AG10803 (cell line): ENCODE measurements around the gene MEX3D.
"Not testable (repeated sequence)": the region's sequence is repeated elsewhere in the genome, so short reads cannot be mapped to it uniquely, and the experiment has no call there.

Experiments
- DNase-seq: peaks from one replicate; pipeline ENCODE4 v3.0.0; 2010; ENCODE audit warnings: low read depth
- H3K4me3 ChIP-seq: 2 replicates; pipeline ENCODE4 v1.5.1; 2011; ENCODE audit warnings: mild to moderate bottlenecking, low read length, control low read depth
- TF ChIP-seq, protein P1 (sequence below): conservative IDR thresholded peaks from 2 replicates; pipeline ENCODE4 v1.5.1; 2011; ENCODE audit warnings: mild to moderate bottlenecking, low read length, control low read depth, inconsistent platforms

MEX3D gene

DNA sequence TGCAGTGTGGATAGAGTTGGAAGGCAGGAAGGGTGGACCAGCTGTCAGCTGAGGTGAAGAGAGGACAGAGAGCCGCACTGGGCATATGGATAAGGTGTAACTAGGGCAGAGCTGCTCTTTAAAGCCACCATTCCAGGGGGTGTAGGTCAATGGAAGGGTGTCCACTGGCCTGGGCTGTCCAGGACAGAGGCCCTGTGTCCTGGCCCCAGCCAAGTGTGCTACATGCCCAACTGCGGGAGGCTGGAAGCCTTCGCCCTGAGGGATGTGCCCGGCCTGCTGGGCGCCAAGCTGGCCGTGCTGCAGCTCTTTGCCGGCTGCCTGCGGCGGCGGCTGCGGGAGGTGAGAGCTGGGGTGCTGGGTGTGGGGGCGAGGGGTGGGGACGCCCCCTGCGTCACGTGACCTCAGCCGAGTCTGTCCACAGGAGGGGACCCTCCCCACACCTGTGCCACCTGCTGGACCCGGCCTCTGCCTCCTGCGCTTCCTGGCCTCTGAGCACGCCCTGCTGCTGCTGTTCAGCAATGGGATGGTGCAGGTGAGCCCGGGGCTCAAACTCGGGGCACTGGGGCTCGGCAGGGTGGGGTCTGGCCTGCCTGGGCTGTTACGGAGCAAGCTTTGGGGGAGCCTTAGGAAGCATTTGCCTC, 34.5 kb downstream of the MEX3D start:
- H3K4me3 ChIP-seq: no peak overlapping the region
- DNase-seq: no peak
- TF ChIP-seq, protein P1, sequence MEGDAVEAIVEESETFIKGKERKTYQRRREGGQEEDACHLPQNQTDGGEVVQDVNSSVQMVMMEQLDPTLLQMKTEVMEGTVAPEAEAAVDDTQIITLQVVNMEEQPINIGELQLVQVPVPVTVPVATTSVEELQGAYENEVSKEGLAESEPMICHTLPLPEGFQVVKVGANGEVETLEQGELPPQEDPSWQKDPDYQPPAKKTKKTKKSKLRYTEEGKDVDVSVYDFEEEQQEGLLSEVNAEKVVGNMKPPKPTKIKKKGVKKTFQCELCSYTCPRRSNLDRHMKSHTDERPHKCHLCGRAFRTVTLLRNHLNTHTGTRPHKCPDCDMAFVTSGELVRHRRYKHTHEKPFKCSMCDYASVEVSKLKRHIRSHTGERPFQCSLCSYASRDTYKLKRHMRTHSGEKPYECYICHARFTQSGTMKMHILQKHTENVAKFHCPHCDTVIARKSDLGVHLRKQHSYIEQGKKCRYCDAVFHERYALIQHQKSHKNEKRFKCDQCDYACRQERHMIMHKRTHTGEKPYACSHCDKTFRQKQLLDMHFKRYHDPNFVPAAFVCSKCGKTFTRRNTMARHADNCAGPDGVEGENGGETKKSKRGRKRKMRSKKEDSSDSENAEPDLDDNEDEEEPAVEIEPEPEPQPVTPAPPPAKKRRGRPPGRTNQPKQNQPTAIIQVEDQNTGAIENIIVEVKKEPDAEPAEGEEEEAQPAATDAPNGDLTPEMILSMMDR: no peak

DNA sequence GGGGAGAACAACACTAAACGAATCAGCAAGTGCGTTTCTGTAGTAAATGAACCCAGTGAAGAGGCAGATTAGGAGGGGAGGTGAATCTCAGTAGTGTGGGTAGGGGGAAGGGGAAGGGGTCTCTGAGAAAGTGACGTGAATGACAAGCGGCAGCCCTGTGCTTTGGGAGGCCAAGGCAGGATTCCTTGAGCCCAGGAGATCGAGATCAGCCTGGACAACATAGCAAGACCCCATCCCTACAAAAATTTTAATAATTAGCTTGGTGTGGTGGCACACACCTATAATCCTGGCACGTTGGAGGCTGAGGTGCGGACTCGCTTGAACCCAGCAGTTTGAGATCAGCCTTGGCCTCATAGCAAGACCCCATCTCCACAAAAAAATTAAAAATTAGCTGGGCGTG, 36.1 kb downstream of the MEX3D start:
- DNase-seq: no peak

DNA sequence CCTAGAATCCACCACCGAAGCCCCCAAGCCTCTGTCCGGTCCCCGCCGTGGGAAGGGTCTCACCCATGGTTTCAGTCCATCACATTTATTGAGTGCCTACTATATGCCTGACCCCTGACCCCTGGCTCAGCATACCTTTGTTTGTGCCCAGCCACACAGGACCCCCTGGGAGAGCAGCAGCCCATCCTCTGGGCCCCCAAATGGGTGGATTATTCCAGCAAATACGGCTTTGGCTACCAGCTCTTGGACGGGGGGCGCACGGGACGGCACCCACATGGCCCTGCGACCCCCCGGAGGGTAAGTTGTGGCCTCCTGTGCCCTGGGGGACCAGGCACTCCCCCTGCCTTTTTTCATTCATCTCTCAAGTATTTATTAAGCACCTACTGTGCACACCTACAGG, 36.5 kb downstream of the MEX3D start:
- DNase-seq: no peak
- no peak overlapping the region for H3K4me3 ChIP-seq
- TF ChIP-seq, protein P1: no peak

More for the DNA sequence above, 36.1 kb downstream of the MEX3D start:
- H3K4me3 ChIP-seq: no peak overlapping the region
- TF ChIP-seq, protein P1: no peak

DNA sequence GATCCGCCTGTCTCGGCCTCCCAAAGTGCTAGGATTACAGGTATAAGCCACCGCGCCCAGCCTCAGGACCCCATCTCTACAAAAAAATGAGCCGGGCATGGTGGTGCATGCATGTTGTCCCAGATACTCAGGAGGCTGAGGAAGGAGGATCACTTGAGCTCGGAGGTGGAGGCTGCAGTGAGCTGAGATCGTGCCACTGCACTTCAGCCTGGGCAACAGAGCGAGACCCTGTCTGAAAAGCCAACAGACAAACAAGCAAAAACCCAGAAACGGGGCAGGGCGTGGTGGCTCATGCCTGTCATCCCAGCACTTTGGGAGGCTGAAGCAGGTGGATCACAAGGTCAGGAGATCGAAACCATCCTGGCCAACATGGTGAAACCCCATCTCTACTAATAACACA, 37.3 kb downstream of the MEX3D start:
- not testable (repeated sequence) for H3K4me3 ChIP-seq, DNase-seq

DNA sequence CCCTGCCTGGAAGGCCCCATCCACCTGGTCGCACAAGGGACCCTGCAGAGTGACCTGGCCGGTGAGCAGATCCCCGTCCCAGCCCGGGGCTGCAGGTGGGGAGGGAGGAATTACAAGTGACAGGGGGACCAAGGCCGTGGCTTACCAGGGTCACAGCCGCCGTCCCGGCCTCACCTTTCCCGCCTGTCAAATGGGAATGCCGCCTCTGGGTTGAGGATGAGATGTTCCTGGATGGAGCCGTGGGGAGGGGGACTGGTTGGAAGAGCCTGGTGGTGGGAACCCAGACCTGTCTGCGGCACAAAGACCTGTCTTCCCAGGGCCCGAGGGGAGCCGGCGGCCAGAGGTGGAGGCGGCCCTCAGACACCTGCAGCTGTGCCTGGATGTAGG, 38.7 kb downstream of the MEX3D start:
- DNase-seq: no peak
- TF ChIP-seq, protein P1: no peak

DNA sequence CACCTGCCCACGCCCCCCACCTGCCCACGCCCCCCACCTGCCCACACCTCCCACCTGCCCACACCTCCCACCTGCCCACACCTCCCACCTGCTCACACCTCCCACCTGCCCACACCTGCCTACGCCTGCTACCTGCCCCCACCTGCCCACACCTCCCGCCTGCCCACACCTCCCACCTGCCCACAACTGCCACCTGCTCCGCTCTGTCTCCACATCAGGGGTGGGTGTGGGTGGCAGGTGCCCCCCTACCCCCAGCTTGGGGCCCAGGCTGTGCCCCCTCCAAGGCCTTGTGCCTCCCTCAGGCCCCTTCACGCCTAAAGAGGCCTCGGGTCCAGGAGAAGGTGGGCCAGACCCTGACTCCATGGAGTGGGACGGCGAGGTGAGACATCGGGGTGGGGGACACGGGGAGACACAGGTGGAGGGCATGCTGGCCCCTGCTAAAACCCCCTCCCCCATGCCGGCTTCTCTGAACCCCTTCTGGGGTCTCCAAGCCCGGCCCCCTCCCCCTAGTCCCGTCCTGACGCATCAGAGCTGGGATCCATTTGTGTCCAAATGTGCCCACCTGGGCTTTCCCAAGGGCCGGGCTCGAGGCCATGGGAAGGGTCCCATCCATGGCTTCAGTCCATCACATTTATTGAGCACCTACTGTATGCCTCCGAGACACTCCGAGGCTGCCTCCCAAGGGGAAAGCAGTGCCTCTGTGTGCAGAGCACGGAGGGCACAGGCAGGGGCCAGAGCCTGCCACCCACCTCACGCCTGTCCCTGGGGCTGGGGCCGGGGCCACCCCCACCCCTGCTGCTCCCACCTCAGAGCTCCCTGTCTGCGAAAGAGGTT, 39.3 kb downstream of the MEX3D start:
- TF ChIP-seq, protein P1: no peak
- DNase-seq: no peak
- no peak overlapping the region for H3K4me3 ChIP-seq

More for the DNA sequence above, 38.7 kb downstream of the MEX3D start:
- no peak overlapping the region for H3K4me3 ChIP-seq

DNA sequence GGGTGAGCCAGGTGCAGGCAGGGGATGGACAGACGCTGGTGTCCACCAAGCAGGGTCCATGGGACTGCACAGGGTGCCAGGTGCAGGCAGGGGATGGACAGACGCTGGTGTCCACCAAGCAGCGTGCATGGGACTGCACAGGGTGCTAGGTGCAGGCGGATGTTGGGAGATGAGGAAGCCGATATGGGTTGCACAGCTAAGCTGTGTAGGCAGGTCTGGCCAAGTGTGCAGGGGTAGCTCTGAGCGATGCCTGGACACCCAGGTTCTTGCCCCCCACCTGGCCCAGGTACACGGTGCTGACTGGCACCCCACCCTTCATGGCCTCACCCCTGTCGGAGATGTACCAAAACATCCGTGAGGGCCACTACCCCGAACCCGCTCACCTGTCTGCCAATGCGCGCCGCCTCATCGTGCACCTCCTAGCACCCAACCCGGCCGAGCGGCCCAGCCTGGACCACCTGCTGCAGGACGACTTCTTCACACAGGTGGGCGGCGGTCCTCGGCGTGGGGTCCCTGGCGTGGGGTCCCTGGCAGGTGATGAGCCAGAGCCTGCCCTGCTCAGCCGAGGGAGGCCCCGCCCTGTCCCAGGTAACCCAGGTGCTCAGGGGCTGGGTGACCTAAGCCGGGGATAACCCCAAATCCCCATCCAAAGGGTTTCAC, 40.3 kb downstream of the MEX3D start:
- TF ChIP-seq, protein P1: no peak
- DNase-seq: no peak
- no peak overlapping the region for H3K4me3 ChIP-seq
